Breast epithelium (tissue), 4 donors: ENCODE measurements around the gene HOXD3. TPM values are rescaled to one million over a fixed set of nuclear protein-coding genes. Genes with fewer than 3 reads are reported as not detected.

Experiments used
- DNase-seq, 2 donors: peaks; one replicate each; pipeline ENCODE4 v3.0.0-alpha.2; 2019; ENCODE audit warnings: low spot score in 2 of 2
- H3K27ac ChIP-seq, 2 donors: fragments of 200-600 bp; sonication (generic) in 1 of 2; one replicate each; pipeline ENCODE4 v1.5.1; 2016 to 2019; ENCODE audit warnings: mild to moderate bottlenecking in 1 of 2
- H3K27me3 ChIP-seq, 2 donors: fragments of 200-600 bp; sonication (generic) in 1 of 2; one replicate each; pipeline versions ENCODE4 v1.5.1 to v1.6.0; 2017 to 2019; ENCODE audit warnings: control low read depth in 1 of 2, mild to moderate bottlenecking in 1 of 2
- H3K36me3 ChIP-seq: fragments of 200-600 bp; one replicate; pipeline ENCODE4 v1.5.1; 2019
- H3K4me1 ChIP-seq, 2 donors: fragments of 200-600 bp; sonication (generic); one replicate each; pipeline ENCODE4 v1.5.1; 2016 to 2019; ENCODE audit warnings: control low read depth in 1 of 2
- H3K4me3 ChIP-seq, 3 donors: fragments of 200-600 bp; sonication (generic); 1 replicate in 2 of 3; 2 replicates in 1 of 3; pipeline ENCODE4 v1.5.1; 2016 to 2019; ENCODE audit warnings: mild to moderate bottlenecking in 3 of 3, moderate library complexity in 2 of 3
- H3K9me3 ChIP-seq, 2 donors: fragments of 200-600 bp; sonication (generic) in 1 of 2; one replicate each; pipeline ENCODE4 v1.5.1; 2016 to 2019; ENCODE audit warnings: control low read depth in 1 of 2
- POLR2A ChIP-seq: fragments of 450-650 bp; IDR thresholded peaks from one replicate; pipeline ENCODE4 v1.6.1; 2016; ENCODE audit warnings: antibody characterized with exemption, mild to moderate bottlenecking, moderate library complexity
- POLR2AphosphoS5 ChIP-seq, 3 donors: sonication (generic); formaldehyde crosslinking; IDR thresholded peaks; one replicate each; pipeline ENCODE4 v1.6.1; 2017; ENCODE audit warnings: antibody characterized with exemption in 3 of 3
- intact Hi-C: fragments of 100-400 bp; cut with DNase I; formaldehyde crosslinking; loops from one replicate; pipeline ENCODE4 v1.15.1; 2023; ENCODE audit warnings: low total_unique reads
- total RNA-seq, 3 donors: library from RNA; depleted of rRNA; stranded (reverse); fragments of >200 nt; gene quantifications; one replicate each; pipeline ENCODE4 v1.1.0, GENCODE V29; 2016
- TF ChIP-seq, protein P1 (sequence below), 3 donors: fragments of 450-650 bp; IDR thresholded peaks; one replicate each; pipeline ENCODE4 v1.5.1; 2016 to 2017; ENCODE audit warnings: antibody characterized with exemption in 3 of 3, mild to moderate bottlenecking in 3 of 3, moderate library complexity in 3 of 3

The HOXD3 gene
- total RNA-seq, 3 donors from 2014 or later = 4.2 to 14.4 (median 4.8) TPM

- no peak overlapping the region for H3K27ac ChIP-seq
- TF ChIP-seq POLR2A = no peak
- TF ChIP-seq, protein P1, sequence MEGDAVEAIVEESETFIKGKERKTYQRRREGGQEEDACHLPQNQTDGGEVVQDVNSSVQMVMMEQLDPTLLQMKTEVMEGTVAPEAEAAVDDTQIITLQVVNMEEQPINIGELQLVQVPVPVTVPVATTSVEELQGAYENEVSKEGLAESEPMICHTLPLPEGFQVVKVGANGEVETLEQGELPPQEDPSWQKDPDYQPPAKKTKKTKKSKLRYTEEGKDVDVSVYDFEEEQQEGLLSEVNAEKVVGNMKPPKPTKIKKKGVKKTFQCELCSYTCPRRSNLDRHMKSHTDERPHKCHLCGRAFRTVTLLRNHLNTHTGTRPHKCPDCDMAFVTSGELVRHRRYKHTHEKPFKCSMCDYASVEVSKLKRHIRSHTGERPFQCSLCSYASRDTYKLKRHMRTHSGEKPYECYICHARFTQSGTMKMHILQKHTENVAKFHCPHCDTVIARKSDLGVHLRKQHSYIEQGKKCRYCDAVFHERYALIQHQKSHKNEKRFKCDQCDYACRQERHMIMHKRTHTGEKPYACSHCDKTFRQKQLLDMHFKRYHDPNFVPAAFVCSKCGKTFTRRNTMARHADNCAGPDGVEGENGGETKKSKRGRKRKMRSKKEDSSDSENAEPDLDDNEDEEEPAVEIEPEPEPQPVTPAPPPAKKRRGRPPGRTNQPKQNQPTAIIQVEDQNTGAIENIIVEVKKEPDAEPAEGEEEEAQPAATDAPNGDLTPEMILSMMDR (IDR thresholded peaks at IDR 0.05) = no peak
- intact Hi-C loops = no loop called here
- H3K9me3 ChIP-seq = no peaks in the 10 kb centered on the region
- H3K4me3 ChIP-seq = no peak overlapping the region
- H3K36me3 ChIP-seq = no peaks in the 10 kb centered on the region
- no peak for DNase-seq
- H3K4me1 ChIP-seq = peaks cover 0 to 3% of the 10 kb centered on the region in 2 donors
- peaks cover 0 to 81% of the 10 kb centered on the region in 2 donors for H3K27me3 ChIP-seq
Observed at GRCh38 chr2:176145085-176145969, 11.8 kb upstream of the HOXD3 start.

- Histone ChIP-seq H3K9me3 (no peaks in the 10 kb centered on the region), H3K27ac (no peak overlapping the region), H3K4me3 (no peak overlapping the region), H3K36me3 (no peaks in the 10 kb centered on the region), H3K27me3 (peaks cover 0 to 81% of the 10 kb centered on the region in 2 donors), H3K4me1 (no peaks in the 10 kb centered on the region)
- TF ChIP-seq POLR2AphosphoS5 (IDR thresholded peaks at IDR 0.05) (no peak), POLR2A (no peak)
- TF ChIP-seq, protein P1 (IDR thresholded peaks at IDR 0.05) = no peak
- DNase-seq = no peak
- intact Hi-C loops = no loop called here
Observed at GRCh38 chr2:176146101-176146500, 11.0 kb upstream of the HOXD3 start.

GRCh38 chr2:176146645-176147044, 10.5 kb upstream of the HOXD3 start:
- Histone ChIP-seq H3K27me3 (peaks cover 1 to 84% of the 10 kb centered on the region in 2 donors), H3K4me1 (no peaks in the 10 kb centered on the region), H3K9me3 (no peaks in the 10 kb centered on the region), H3K36me3 (no peaks in the 10 kb centered on the region), H3K4me3 (no peak overlapping the region), H3K27ac (no peak overlapping the region)
- TF ChIP-seq POLR2A (no peak), POLR2AphosphoS5 (IDR thresholded peaks at IDR 0.05) (no peak)
- TF ChIP-seq, protein P1 (IDR thresholded peaks at IDR 0.05) = no peak
- intact Hi-C loops = no loop called here
- DNase-seq = no peak

GRCh38 chr2:176147210-176147799, 9.8 kb upstream of the HOXD3 start:
- H3K27me3 ChIP-seq = peaks cover 4 to 90% of the 10 kb centered on the region in 2 donors
- intact Hi-C loops = no loop called here
- no peak overlapping the region for H3K27ac ChIP-seq
- no peaks in the 10 kb centered on the region for H3K4me1 ChIP-seq
- TF ChIP-seq, protein P1 (IDR thresholded peaks at IDR 0.05) = no peak
- no peak for TF ChIP-seq POLR2A
- no peak for TF ChIP-seq POLR2AphosphoS5 (IDR thresholded peaks at IDR 0.05)
- H3K36me3 ChIP-seq = no peaks in the 10 kb centered on the region
- H3K4me3 ChIP-seq = no peak overlapping the region
- H3K9me3 ChIP-seq = no peaks in the 10 kb centered on the region
- no peak for DNase-seq
